ENCODE data around the gene TFF3.

TFF3 gene

GRCh38 chr21:42272984-42273600, 42.1 kb downstream of the TFF3 start:
- TF ChIP-seq KLF1 (tag by site-specific recombination; IDR thresholded peaks at IDR 0.05) (peak; percentile 78), TRIM28 (IDR thresholded peaks at IDR 0.05; ENCODE audit: borderline replicate concordance, low read length) (no peak), KLF8 (tag by site-specific recombination; IDR thresholded peaks at IDR 0.05) (peak; percentile 65; the same call in 1 of the 2 replicates)
- Histone ChIP-seq H3K27ac (ENCODE audit: extremely low read depth, low read depth, low read length) (no peak overlapping the region), H3K4me1 (ENCODE audit: control insufficient read depth, insufficient read depth, low read length) (no peaks in the 10 kb centered on the region), H3K4me3 (ENCODE audit: low read depth, low read length) (no peak overlapping the region), H3K36me3 (ENCODE audit: control insufficient read depth in 2 of 2, insufficient read depth in 1 of 2, low read length in 2 of 2) (no peaks in the 10 kb centered on the region), H3K9me3 (ENCODE audit: control insufficient read depth, insufficient read depth, low read depth, low read length) (no peaks in the 10 kb centered on the region)
- POLR2A ChIA-PET: no interaction called here
- CTCF ChIA-PET: interaction anchor here (1.0 to 1.4 kb wide), 2 partner anchors 13 to 14 kb away, joined by 3 to 4 read pairs; no protein-coding TSS in a partner anchor

- CTCF ChIA-PET: interaction anchor here (0.9 to 5.2 kb wide), 2 partner anchors 13 to 38 kb away, joined by 3 to 23 read pairs; no protein-coding TSS in a partner anchor
- Histone ChIP-seq H3K4me3 (ENCODE audit: low read depth, low read length) (no peak overlapping the region), H3K36me3 (ENCODE audit: control insufficient read depth in 2 of 2, insufficient read depth in 1 of 2, low read length in 2 of 2) (no peaks in the 10 kb centered on the region), H3K4me1 (ENCODE audit: control insufficient read depth, insufficient read depth, low read length) (no peaks in the 10 kb centered on the region), H3K27ac (ENCODE audit: extremely low read depth, low read depth, low read length) (no peak overlapping the region), H3K9me3 (ENCODE audit: control insufficient read depth, insufficient read depth, low read depth, low read length) (no peaks in the 10 kb centered on the region)
- POLR2A ChIA-PET: no interaction called here
- TF ChIP-seq EGR2 (tag by site-specific recombination; IDR thresholded peaks at IDR 0.05; ENCODE audit: low read depth) (peak; percentile 78), ZFHX2 (tag by site-specific recombination; conservative IDR thresholded peaks at IDR 0.05) (peak; percentile 53), KLF10 (tag by site-specific recombination; IDR thresholded peaks at IDR 0.05) (no peak)
Observed at GRCh38 chr21:42272109-42272962, 42.9 kb downstream of the TFF3 start.

- POLR2A ChIA-PET: no interaction called here
- H3K9me3 ChIP-seq (ENCODE audit: control insufficient read depth, insufficient read depth, low read depth, low read length): no peaks in the 10 kb centered on the region
- H3K4me1 ChIP-seq (ENCODE audit: control insufficient read depth, insufficient read depth, low read length): no peaks in the 10 kb centered on the region
- CTCF ChIA-PET: interaction anchor here (5.2 kb wide), 1 partner anchor 12 kb away, joined by 23 read pairs; no protein-coding TSS in a partner anchor
- H3K4me3 ChIP-seq (ENCODE audit: low read depth, low read length): no peak overlapping the region
- no peak overlapping the region for H3K27ac ChIP-seq (ENCODE audit: extremely low read depth, low read depth, low read length)
- H3K36me3 ChIP-seq (ENCODE audit: control insufficient read depth in 2 of 2, insufficient read depth in 1 of 2, low read length in 2 of 2): no peaks in the 10 kb centered on the region
- no peak for TF ChIP-seq SCRT2 (tag by site-specific recombination; IDR thresholded peaks at IDR 0.05)
- TF ChIP-seq ZNF843 (tag by site-specific recombination; IDR thresholded peaks at IDR 0.05): no peak
- no peak for TF ChIP-seq ZFP3 (tag by site-specific recombination; IDR thresholded peaks at IDR 0.05; ENCODE audit: low read depth)
- no peak for TF ChIP-seq ZNF639 (tag by site-specific recombination; IDR thresholded peaks at IDR 0.05)
- TF ChIP-seq ZBTB44 (tag by site-specific recombination; IDR thresholded peaks at IDR 0.05): no peak
- TF ChIP-seq ZNF624 (tag by site-specific recombination; IDR thresholded peaks at IDR 0.05): no peak
- no peak for TF ChIP-seq KLF7 (tag by site-specific recombination; IDR thresholded peaks at IDR 0.05; ENCODE audit: borderline replicate concordance)
- no peak for TF ChIP-seq ZNF2 (tag by site-specific recombination; IDR thresholded peaks at IDR 0.05)
- no peak for TF ChIP-seq ZNF362 (tag by site-specific recombination; IDR thresholded peaks at IDR 0.05)
- no peak for TF ChIP-seq KLF1 (tag by site-specific recombination; IDR thresholded peaks at IDR 0.05)
- no peak for TF ChIP-seq EGR2 (tag by site-specific recombination; IDR thresholded peaks at IDR 0.05; ENCODE audit: low read depth)
- TF ChIP-seq ZNF394 (tag by site-specific recombination; IDR thresholded peaks at IDR 0.05; ENCODE audit: borderline replicate concordance): no peak
- TF ChIP-seq ZBTB1 (tag by site-specific recombination; IDR thresholded peaks at IDR 0.05): no peak
- TF ChIP-seq ZNF560 (tag by site-specific recombination; IDR thresholded peaks at IDR 0.05; ENCODE audit: borderline replicate concordance): no peak
- TF ChIP-seq ZNF10 (tag by site-specific recombination; IDR thresholded peaks at IDR 0.05): no peak
- no peak for TF ChIP-seq ZBTB10 (tag by site-specific recombination; IDR thresholded peaks at IDR 0.05)
- no peak for TF ChIP-seq ZNF175 (tag by site-specific recombination; IDR thresholded peaks at IDR 0.05)
- TF ChIP-seq ZNF561 (tag by site-specific recombination; IDR thresholded peaks at IDR 0.05; ENCODE audit: borderline replicate concordance): no peak
- TF ChIP-seq ZNF776 (tag by site-specific recombination; IDR thresholded peaks at IDR 0.05; ENCODE audit: borderline replicate concordance): no peak
Observed at GRCh38 chr21:42271065-42271464, 44.1 kb downstream of the TFF3 start.
